Gastroesophageal sphincter (tissue), 4 donors: Measurements from ENCODE around the gene DDAH2. TPM values are rescaled to one million over a fixed set of nuclear protein-coding genes. Genes with fewer than 3 reads are reported as not detected.
A peak's percentile ranks its signal among the peaks of the same experiment; 100 is the strongest.

Experiments used
- ATAC-seq: fragments of 150-250 bp; one replicate; pipeline ENCODE4 v1.9.1; 2016; ENCODE audit warnings: mild to moderate bottlenecking, moderate library complexity
- H3K27ac ChIP-seq, 4 donors: fragments of 200-600 bp; sonication (generic) in 3 of 4; 1 replicate in 3 of 4; 2 replicates in 1 of 4; pipeline ENCODE4 v1.5.1; 2016 to 2019
- H3K27me3 ChIP-seq: fragments of 200-600 bp; sonication (generic); one replicate; pipeline ENCODE4 v1.5.1; 2019
- H3K36me3 ChIP-seq, 2 donors: fragments of 200-600 bp; sonication (generic); one replicate each; pipeline ENCODE4 v1.5.1; 2019; ENCODE audit warnings: control low read depth in 1 of 2
- H3K4me1 ChIP-seq, 3 donors: fragments of 200-600 bp; sonication (generic); 1 replicate in 2 of 3; 2 replicates in 1 of 3; pipeline ENCODE4 v1.5.1; 2016 to 2019; ENCODE audit warnings: control low read depth in 2 of 3
- H3K4me3 ChIP-seq, 2 donors: fragments of 200-600 bp; sonication (generic); one replicate each; pipeline ENCODE4 v1.5.1; 2019; ENCODE audit warnings: mild to moderate bottlenecking in 1 of 2, moderate library complexity in 1 of 2
- H3K9me3 ChIP-seq, 3 donors: fragments of 200-600 bp; sonication (generic); one replicate each; pipeline ENCODE4 v1.5.1; 2017 to 2019; ENCODE audit warnings: control low read depth in 2 of 3
- CTCF ChIP-seq, 4 experiments: fragments of 200-600 bp in 2 of 4; fragments of 450-650 bp in 2 of 4; sonication (generic) in 1 of 4; IDR thresholded peaks; one replicate each; pipeline ENCODE4 v1.5.1; 2017 to 2019; ENCODE audit warnings: antibody characterized with exemption in 4 of 4, mild to moderate bottlenecking in 2 of 4, moderate library complexity in 2 of 4
- EP300 ChIP-seq: sonication (generic); formaldehyde crosslinking; IDR thresholded peaks from one replicate; pipeline ENCODE4 v1.6.1; 2017; ENCODE audit warnings: antibody characterized with exemption, mild to moderate bottlenecking
- POLR2A ChIP-seq, 2 donors: fragments of 450-650 bp; IDR thresholded peaks; one replicate each; pipeline ENCODE4 v1.6.1; 2017; ENCODE audit warnings: antibody characterized with exemption in 2 of 2, mild to moderate bottlenecking in 2 of 2, moderate library complexity in 1 of 2
- POLR2AphosphoS5 ChIP-seq: sonication (generic); formaldehyde crosslinking; IDR thresholded peaks from one replicate; pipeline ENCODE4 v1.6.1; 2017; ENCODE audit warnings: antibody characterized with exemption
- WGBS, 2 donors: methylation state at CpG; one replicate each; pipeline ENCODE4 v1.1.5; 2018; ENCODE audit warnings: low coverage in 1 of 2; 5-methylcytosine and 5-hydroxymethylcytosine counted together
- total RNA-seq, 4 donors: library from RNA; depleted of rRNA; stranded (reverse); fragments of >200 nt; gene quantifications; one replicate each; pipeline ENCODE4 v1.1.0, GENCODE V29; 2016

Gene DDAH2
- total RNA-seq, 4 donors from 2014 or later: 75.6 to 127 (median 99.0) TPM

- ATAC-seq: no peak
- H3K9me3 ChIP-seq: no peaks in the 10 kb centered on the region
- no peak overlapping the region for H3K4me3 ChIP-seq
- H3K27ac ChIP-seq: peak overlapping the region in 1 of 4 donors; percentile 98
- H3K36me3 ChIP-seq: peaks cover 0 to 36% of the 10 kb centered on the region in 2 donors
- peaks cover 0 to 34% (median 18%) of the 10 kb centered on the region in 3 donors for H3K4me1 ChIP-seq
- 75 to 85% methylated on average over 6 to 9 of the region's 12 CpGs for WGBS, 2 donors
- no peaks in the 10 kb centered on the region for H3K27me3 ChIP-seq
- TF ChIP-seq EP300: no peak
- TF ChIP-seq POLR2A (IDR thresholded peaks at IDR 0.05): no peak
- TF ChIP-seq POLR2AphosphoS5: no peak
- TF ChIP-seq CTCF (IDR thresholded peaks at IDR 0.05): no peak
These were observed 3.4 kb downstream of the DDAH2 start for GRCh38 chr6:31725502-31726350.

GRCh38 chr6:31723980-31724691, 5.0 kb downstream of the DDAH2 start:
- Histone ChIP-seq H3K27ac (no peak overlapping the region), H3K4me1 (peaks cover 0 to 28% (median 14%) of the 10 kb centered on the region in 3 donors), H3K36me3 (peaks cover 0 to 34% of the 10 kb centered on the region in 2 donors), H3K27me3 (no peaks in the 10 kb centered on the region), H3K9me3 (no peaks in the 10 kb centered on the region), H3K4me3 (no peak overlapping the region)
- TF ChIP-seq EP300: no peak
- TF ChIP-seq CTCF (IDR thresholded peaks at IDR 0.05): no peak
- no peak for TF ChIP-seq POLR2AphosphoS5
- TF ChIP-seq POLR2A (IDR thresholded peaks at IDR 0.05): no peak
- 88 to 92% methylated on average over 12 to 13 of the region's 25 CpGs for WGBS, 2 donors
- ATAC-seq: no peak

- no peak for TF ChIP-seq POLR2A (IDR thresholded peaks at IDR 0.05)
- TF ChIP-seq CTCF (IDR thresholded peaks at IDR 0.05): no peak
- no peak for TF ChIP-seq EP300
- no peaks in the 10 kb centered on the region for H3K9me3 ChIP-seq
- no peaks in the 10 kb centered on the region for H3K27me3 ChIP-seq
- WGBS, 2 donors: 80 to 82% methylated on average over 1 to 2 of the region's 46 CpGs
- peaks cover 0 to 34% of the 10 kb centered on the region in 2 donors for H3K36me3 ChIP-seq
- ATAC-seq: no peak
- no peak within 1 kb of the TSS for H3K4me3 ChIP-seq
- H3K4me1 ChIP-seq: peaks cover 0 to 21% (median 9%) of the 10 kb centered on the region in 3 donors
- no peak within 1 kb of the TSS for H3K27ac ChIP-seq
These were observed 5.7 kb downstream of the DDAH2 start, which contains the start of gene MPIG6B for GRCh38 chr6:31723245-31723979. MPIG6B (plus strand) TSS chr6:31723373; CDS start chr6:31723384, 11 bp downstream.

- WGBS, 2 donors: 80 to 100% methylated on average over 1 to 2 of the region's 3 CpGs
- no peaks in the 10 kb centered on the region for H3K27me3 ChIP-seq
- no peaks in the 10 kb centered on the region for H3K9me3 ChIP-seq
- TF ChIP-seq POLR2A (IDR thresholded peaks at IDR 0.05) (no peak), EP300 (no peak), CTCF (IDR thresholded peaks at IDR 0.05) (no peak), POLR2AphosphoS5 (no peak)
- no peak overlapping the region for H3K27ac ChIP-seq
- no peak overlapping the region for H3K4me3 ChIP-seq
- ATAC-seq: no peak
- H3K36me3 ChIP-seq: peaks cover 0 to 24% of the 10 kb centered on the region in 2 donors
- peaks cover 0 to 8% (median 0%) of the 10 kb centered on the region in 3 donors for H3K4me1 ChIP-seq
These were observed 6.9 kb downstream of the DDAH2 start for GRCh38 chr6:31722173-31722572.
